ENCODE measurements around the gene FUT8.

DNA sequence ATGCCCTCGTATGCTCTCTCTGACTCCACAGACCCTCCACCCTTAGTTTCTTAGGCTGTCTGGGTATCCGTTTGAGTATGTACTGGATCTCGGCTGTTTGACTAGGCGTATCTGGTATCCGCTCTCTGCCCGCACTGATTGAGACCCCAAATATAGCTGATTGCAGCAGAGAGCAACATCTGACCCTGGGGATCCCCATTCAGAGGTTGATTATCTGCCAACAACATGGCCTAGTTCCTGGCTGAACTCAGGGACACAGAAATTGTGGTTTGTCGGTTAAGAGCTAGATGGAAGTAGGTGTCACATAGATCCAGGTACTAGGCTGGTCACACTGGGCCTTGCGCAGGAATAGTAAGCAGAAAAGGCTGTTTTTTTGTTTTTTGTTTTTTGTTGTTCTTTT, 359.9 kb downstream of the FUT8 start:
- no peak for TF ChIP-seq YY1 (IDR thresholded peaks at IDR 0.05)
- TF ChIP-seq RAD21 (IDR thresholded peaks at IDR 0.05) = no peak
- TF ChIP-seq, protein P1, sequence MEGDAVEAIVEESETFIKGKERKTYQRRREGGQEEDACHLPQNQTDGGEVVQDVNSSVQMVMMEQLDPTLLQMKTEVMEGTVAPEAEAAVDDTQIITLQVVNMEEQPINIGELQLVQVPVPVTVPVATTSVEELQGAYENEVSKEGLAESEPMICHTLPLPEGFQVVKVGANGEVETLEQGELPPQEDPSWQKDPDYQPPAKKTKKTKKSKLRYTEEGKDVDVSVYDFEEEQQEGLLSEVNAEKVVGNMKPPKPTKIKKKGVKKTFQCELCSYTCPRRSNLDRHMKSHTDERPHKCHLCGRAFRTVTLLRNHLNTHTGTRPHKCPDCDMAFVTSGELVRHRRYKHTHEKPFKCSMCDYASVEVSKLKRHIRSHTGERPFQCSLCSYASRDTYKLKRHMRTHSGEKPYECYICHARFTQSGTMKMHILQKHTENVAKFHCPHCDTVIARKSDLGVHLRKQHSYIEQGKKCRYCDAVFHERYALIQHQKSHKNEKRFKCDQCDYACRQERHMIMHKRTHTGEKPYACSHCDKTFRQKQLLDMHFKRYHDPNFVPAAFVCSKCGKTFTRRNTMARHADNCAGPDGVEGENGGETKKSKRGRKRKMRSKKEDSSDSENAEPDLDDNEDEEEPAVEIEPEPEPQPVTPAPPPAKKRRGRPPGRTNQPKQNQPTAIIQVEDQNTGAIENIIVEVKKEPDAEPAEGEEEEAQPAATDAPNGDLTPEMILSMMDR (IDR thresholded peaks at IDR 0.05; ENCODE audit: low read depth, low read length, missing input control) = no peak
- no peak for TF ChIP-seq GABPA (IDR thresholded peaks at IDR 0.05 in 1 of 2, conservative IDR thresholded peaks at IDR 0.05 in 1 of 2)
- TF ChIP-seq, protein P2, sequence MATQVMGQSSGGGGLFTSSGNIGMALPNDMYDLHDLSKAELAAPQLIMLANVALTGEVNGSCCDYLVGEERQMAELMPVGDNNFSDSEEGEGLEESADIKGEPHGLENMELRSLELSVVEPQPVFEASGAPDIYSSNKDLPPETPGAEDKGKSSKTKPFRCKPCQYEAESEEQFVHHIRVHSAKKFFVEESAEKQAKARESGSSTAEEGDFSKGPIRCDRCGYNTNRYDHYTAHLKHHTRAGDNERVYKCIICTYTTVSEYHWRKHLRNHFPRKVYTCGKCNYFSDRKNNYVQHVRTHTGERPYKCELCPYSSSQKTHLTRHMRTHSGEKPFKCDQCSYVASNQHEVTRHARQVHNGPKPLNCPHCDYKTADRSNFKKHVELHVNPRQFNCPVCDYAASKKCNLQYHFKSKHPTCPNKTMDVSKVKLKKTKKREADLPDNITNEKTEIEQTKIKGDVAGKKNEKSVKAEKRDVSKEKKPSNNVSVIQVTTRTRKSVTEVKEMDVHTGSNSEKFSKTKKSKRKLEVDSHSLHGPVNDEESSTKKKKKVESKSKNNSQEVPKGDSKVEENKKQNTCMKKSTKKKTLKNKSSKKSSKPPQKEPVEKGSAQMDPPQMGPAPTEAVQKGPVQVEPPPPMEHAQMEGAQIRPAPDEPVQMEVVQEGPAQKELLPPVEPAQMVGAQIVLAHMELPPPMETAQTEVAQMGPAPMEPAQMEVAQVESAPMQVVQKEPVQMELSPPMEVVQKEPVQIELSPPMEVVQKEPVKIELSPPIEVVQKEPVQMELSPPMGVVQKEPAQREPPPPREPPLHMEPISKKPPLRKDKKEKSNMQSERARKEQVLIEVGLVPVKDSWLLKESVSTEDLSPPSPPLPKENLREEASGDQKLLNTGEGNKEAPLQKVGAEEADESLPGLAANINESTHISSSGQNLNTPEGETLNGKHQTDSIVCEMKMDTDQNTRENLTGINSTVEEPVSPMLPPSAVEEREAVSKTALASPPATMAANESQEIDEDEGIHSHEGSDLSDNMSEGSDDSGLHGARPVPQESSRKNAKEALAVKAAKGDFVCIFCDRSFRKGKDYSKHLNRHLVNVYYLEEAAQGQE (IDR thresholded peaks at IDR 0.05) = no peak
- no peak for TF ChIP-seq FOXA1 (IDR thresholded peaks at IDR 0.05)
- no peak for TF ChIP-seq TAF1 (conservative IDR thresholded peaks at IDR 0.05)
- TF ChIP-seq HNF4A (conservative IDR thresholded peaks at IDR 0.05) = no peak
- no peak for TF ChIP-seq RXRA (IDR thresholded peaks at IDR 0.05)
- TF ChIP-seq FOXA2 (IDR thresholded peaks at IDR 0.05) = no peak

All from liver (tissue), 3 donors.